Activated CD4-positive, alpha-beta memory T cell treated with anti-CD3 and anti-CD28 coated beads for 36 hours (primary cell): Measurements from ENCODE around the gene PFN2. TPM values are rescaled to one million over a fixed set of nuclear protein-coding genes. Genes with fewer than 3 reads are reported as not detected.

Experiments
- CTCF ChIA-PET: fragments of 350-600 bp; sonication (Branson Sonifier 250); formaldehyde crosslinking; loops from one replicate; lab custom pipeline; 2021; ENCODE audit warnings: antibody characterized with exemption, inconsistent platforms; lab: Charles Lee
- POLR2A ChIA-PET: fragments of 350-600 bp; sonication (Branson Sonifier 250); formaldehyde crosslinking; loops from one replicate; lab custom pipeline; 2021; ENCODE audit warnings: antibody characterized with exemption; lab: Charles Lee
- DNase-seq: peaks from one replicate; pipeline ENCODE4 v3.0.0-alpha.2; 2020
- H3K27ac Mint-ChIP-seq: one replicate; pipeline ENCODE4 v1.8.0; 2021; ENCODE audit warnings: mixed read lengths
- H3K27me3 Mint-ChIP-seq: one replicate; pipeline ENCODE4 v1.8.0; 2021; ENCODE audit warnings: mixed read lengths
- H3K36me3 Mint-ChIP-seq: one replicate; pipeline ENCODE4 v1.8.0; 2021; ENCODE audit warnings: mixed read lengths
- H3K4me1 Mint-ChIP-seq: one replicate; pipeline ENCODE4 v1.8.0; 2021; ENCODE audit warnings: low read depth, mixed read lengths
- H3K4me3 Mint-ChIP-seq: one replicate; pipeline ENCODE4 v1.8.0; 2021; ENCODE audit warnings: mild to moderate bottlenecking, mixed read lengths
- H3K9me3 Mint-ChIP-seq: one replicate; pipeline ENCODE4 v1.8.0; 2021; ENCODE audit warnings: mixed read lengths
- intact Hi-C: fragments of 100-400 bp; cut with micrococcal nuclease; formaldehyde crosslinking; loops from one replicate; pipeline ENCODE4 v1.15.1; 2023
- total RNA-seq, 2 experiments: library from RNA; stranded (reverse); gene quantifications; one replicate each; pipeline ENCODE4 v1.2.3, GENCODE V29; 2021

PFN2 gene
- 1 to 10 TPM; 2.9 to 3.4 TPM for total RNA-seq

DNA sequence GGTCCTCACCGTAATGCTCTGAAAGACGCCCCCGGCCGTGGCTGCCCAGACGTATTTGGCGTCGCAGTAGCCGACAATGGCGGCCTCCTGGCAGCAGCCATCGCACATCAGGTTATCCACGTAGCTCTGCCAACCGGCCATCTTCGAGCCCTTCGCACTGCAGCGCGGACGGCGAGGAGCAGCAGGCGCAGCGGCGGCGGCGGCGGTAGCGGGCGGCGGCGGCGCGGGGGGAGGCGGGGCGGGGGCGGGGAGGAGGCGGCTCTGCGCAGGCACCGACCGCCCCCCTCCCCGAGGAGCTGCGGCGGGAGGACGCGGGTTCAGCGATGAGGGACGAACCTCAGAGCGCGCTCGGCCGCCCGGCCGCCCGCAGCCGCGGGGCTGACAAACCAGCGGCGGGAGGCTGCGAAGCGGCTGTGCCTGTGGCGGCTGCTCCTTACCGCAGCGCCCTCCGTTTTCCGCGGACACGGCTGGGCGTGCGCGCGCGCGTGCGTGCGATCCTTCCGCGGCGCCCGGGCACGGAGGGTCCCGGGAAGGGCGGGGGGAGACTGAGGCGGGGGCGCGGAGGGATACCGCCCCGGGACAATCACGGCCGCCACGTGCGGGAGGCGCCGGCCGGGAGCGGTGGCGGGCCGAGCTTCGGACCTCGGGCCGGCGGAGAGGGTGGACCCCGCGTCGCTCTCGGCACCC lies at the start of gene PFN2:
PFN2 (minus strand) TSS at position 180 of the 687 bp plus-strand sequence; CDS start at position 141, 39 bp downstream.
- DNase-seq = peak; percentile 48
- ChIA-PET POLR2A (no interaction called here), CTCF (interaction anchor here (3.2 to 8.5 kb wide), 2 partner anchors 34 to 212 kb away, joined by 15 to 108 read pairs; no protein-coding TSS in a partner anchor)
- Mint-ChIP-seq H3K27ac (no peak within 1 kb of the TSS), H3K9me3 (no peaks in the 10 kb centered on the region), H3K4me1 (peaks cover 11% of the 10 kb centered on the region), H3K4me3 (peak within 1 kb of the TSS; percentile 84), H3K27me3 (peaks cover 24% of the 10 kb centered on the region), H3K36me3 (no peaks in the 10 kb centered on the region)
- intact Hi-C loops = loop anchor here (1.0 to 10.0 kb wide), 3 partner anchors 158 to 575 kb away; partner anchors contain the start of genes EIF2A, RNF13, SERP1 and TSC22D2

DNA sequence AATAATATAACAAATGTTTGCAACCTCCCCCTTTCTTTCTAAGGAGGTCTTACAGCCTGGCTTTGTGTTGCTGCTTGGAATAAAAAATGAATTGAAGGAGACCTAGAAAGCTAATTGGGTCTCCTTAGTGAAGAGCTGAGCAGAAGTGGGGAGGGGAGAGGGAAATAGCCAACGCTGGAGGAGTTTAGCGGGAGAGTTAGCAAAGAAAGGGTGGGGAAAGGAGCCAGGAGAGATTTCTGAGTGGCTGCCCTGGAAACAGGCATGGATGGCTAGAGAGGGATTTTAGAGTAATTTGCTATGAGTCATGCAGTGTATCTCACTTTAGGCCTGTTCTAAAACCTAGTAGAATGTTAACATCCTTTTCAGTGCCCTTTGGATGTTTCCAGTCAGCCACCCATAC lies 45.2 kb upstream of the PFN2 start:
- no peaks in the 10 kb centered on the region for H3K36me3 Mint-ChIP-seq
- H3K27me3 Mint-ChIP-seq = peaks cover 4% of the 10 kb centered on the region
- no peak overlapping the region for H3K27ac Mint-ChIP-seq
- DNase-seq = no peak
- H3K4me3 Mint-ChIP-seq = no peak overlapping the region
- CTCF ChIA-PET = no interaction called here
- POLR2A ChIA-PET = no interaction called here
- no peaks in the 10 kb centered on the region for H3K4me1 Mint-ChIP-seq
- H3K9me3 Mint-ChIP-seq = no peaks in the 10 kb centered on the region
- intact Hi-C loops = no loop called here

DNA sequence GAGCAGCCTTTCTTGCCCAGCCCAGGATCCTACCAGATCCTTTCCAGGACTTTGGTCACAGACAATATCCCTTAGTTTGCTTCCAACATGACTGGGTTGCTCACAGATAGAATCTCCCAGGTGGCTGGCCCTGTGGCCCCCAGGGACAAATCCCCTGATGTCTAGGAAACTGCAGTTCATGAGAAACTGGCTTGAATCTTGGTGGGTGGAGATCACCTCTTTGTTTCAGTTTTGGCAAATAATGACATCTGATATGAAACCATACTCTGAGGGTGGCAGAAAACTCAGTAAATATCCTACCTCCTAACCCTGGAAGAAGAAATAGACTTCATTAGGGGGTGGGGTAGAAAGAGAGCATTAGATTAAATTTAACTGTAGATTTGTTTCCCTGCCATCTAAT lies 44.1 kb upstream of the PFN2 start:
- H3K4me3 Mint-ChIP-seq = no peak overlapping the region
- POLR2A ChIA-PET = no interaction called here
- no peaks in the 10 kb centered on the region for H3K36me3 Mint-ChIP-seq
- no peaks in the 10 kb centered on the region for H3K9me3 Mint-ChIP-seq
- H3K27ac Mint-ChIP-seq = no peak overlapping the region
- CTCF ChIA-PET = no interaction called here
- H3K27me3 Mint-ChIP-seq = peaks cover 1% of the 10 kb centered on the region
- DNase-seq = no peak
- H3K4me1 Mint-ChIP-seq = no peaks in the 10 kb centered on the region
- intact Hi-C loops = no loop called here

DNA sequence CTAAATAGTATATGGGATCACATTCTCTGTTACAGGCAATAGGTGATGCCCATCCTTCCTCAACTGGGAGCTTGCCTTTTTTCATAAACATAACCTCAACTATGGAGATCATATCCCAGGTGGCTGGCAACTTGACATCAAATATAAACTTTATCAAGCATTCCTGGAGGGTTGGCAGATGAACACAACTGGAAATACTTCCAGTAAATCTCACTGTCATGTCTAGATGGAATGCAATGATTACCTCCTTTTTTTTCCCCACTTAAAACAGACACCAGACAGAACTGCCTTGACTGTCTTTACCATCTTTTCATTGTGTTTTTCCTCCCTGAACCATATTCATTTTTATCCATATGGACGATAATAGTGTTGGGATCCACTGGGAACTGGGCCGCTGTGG lies 43.1 kb upstream of the PFN2 start:
- H3K9me3 Mint-ChIP-seq = no peaks in the 10 kb centered on the region

GRCh38 chr3:150006794-150007193 lies 36.1 kb upstream of the PFN2 start:
- CTCF ChIA-PET = no interaction called here

More for the DNA sequence above, 43.1 kb upstream of the PFN2 start:
- no peak overlapping the region for H3K27ac Mint-ChIP-seq
- intact Hi-C loops = no loop called here
- no peaks in the 10 kb centered on the region for H3K36me3 Mint-ChIP-seq
- ChIA-PET POLR2A (no interaction called here), CTCF (interaction anchor here (0.6 kb wide), 1 partner anchor 1803 kb away, joined by 3 read pairs; no protein-coding TSS in a partner anchor)
- H3K27me3 Mint-ChIP-seq = peaks cover 1% of the 10 kb centered on the region
- DNase-seq = no peak
- H3K4me1 Mint-ChIP-seq = no peaks in the 10 kb centered on the region
- no peak overlapping the region for H3K4me3 Mint-ChIP-seq

GRCh38 chr3:150005243-150006112 lies 34.8 kb upstream of the PFN2 start:
- H3K27me3 Mint-ChIP-seq = peaks cover 6% of the 10 kb centered on the region
- intact Hi-C loops = no loop called here
- no peak overlapping the region for H3K4me3 Mint-ChIP-seq
- H3K36me3 Mint-ChIP-seq = no peaks in the 10 kb centered on the region
- DNase-seq = no peak
- H3K9me3 Mint-ChIP-seq = no peaks in the 10 kb centered on the region
- POLR2A ChIA-PET = no interaction called here
- CTCF ChIA-PET = no interaction called here
- no peak overlapping the region for H3K27ac Mint-ChIP-seq
- H3K4me1 Mint-ChIP-seq = no peaks in the 10 kb centered on the region

More at GRCh38 chr3:150006794-150007193, 36.1 kb upstream of the PFN2 start:
- Mint-ChIP-seq H3K27me3 (peaks cover 6% of the 10 kb centered on the region), H3K4me1 (no peaks in the 10 kb centered on the region), H3K36me3 (no peaks in the 10 kb centered on the region), H3K9me3 (no peaks in the 10 kb centered on the region), H3K27ac (no peak overlapping the region), H3K4me3 (no peak overlapping the region)
- no peak for DNase-seq
- intact Hi-C loops = no loop called here
- POLR2A ChIA-PET = no interaction called here

- POLR2A ChIA-PET = no interaction called here
Measured at GRCh38 chr3:150000641-150001040, 29.9 kb upstream of the PFN2 start.

DNA sequence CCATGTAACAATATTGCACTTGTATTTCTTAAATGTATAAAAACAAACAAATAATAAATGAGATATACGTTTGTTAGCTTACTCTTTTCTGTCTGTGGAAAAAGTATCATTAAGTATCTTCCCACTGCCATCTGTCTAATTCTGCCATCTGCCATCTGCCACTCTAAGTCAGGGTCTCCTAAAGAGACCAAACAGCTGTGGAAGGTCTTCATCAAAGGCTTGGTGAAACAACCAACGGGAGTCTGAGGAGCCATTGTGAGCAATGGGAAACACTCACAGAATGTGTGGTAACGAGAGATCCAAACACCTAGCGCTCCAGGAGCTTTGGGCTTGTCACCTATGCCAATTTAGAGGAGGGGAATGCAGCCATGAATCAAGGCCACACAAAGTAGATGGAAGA lies 28.7 kb upstream of the PFN2 start:
- H3K4me1 Mint-ChIP-seq = no peaks in the 10 kb centered on the region
- H3K4me3 Mint-ChIP-seq = no peak overlapping the region
- H3K27ac Mint-ChIP-seq = no peak overlapping the region
- ChIA-PET CTCF (interaction anchor here (1.5 kb wide), 1 partner anchor 185 kb away, joined by 3 read pairs; no protein-coding TSS in a partner anchor), POLR2A (no interaction called here)
- intact Hi-C loops = no loop called here
- peaks cover 20% of the 10 kb centered on the region for H3K27me3 Mint-ChIP-seq
- peaks cover 5% of the 10 kb centered on the region for H3K36me3 Mint-ChIP-seq
- peaks cover 17% of the 10 kb centered on the region for H3K9me3 Mint-ChIP-seq
- no peak for DNase-seq

More at GRCh38 chr3:150000641-150001040, 29.9 kb upstream of the PFN2 start:
- Mint-ChIP-seq H3K27me3 (peaks cover 14% of the 10 kb centered on the region), H3K27ac (no peak overlapping the region), H3K36me3 (no peaks in the 10 kb centered on the region), H3K4me1 (no peaks in the 10 kb centered on the region), H3K9me3 (peaks cover 5% of the 10 kb centered on the region), H3K4me3 (no peak overlapping the region)
- CTCF ChIA-PET = no interaction called here
- no peak for DNase-seq
- intact Hi-C loops = no loop called here

DNA sequence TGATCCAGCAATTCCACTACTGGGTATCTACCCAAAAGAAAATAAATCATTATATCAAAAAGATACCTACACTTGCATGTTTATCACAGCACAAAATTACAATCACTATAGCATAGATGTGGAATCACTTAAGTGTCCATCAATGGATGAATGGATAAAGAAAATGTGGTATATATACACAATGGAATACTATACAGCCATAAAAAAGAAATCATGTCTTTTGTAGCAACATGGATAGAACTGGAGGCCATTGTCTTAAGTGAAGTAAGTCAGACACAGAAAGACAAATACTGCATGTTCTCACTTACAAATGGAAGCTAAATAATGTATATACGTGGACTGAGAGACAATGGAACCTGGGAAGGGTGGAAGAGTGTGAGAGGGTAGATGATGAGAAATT lies 28.3 kb upstream of the PFN2 start:
- peaks cover 18% of the 10 kb centered on the region for H3K9me3 Mint-ChIP-seq
- H3K27me3 Mint-ChIP-seq = peaks cover 19% of the 10 kb centered on the region
- H3K4me1 Mint-ChIP-seq = no peaks in the 10 kb centered on the region
- intact Hi-C loops = no loop called here
- POLR2A ChIA-PET = no interaction called here
- CTCF ChIA-PET = interaction anchor here (1.5 kb wide), 1 partner anchor 185 kb away, joined by 3 read pairs; no protein-coding TSS in a partner anchor
- peaks cover 5% of the 10 kb centered on the region for H3K36me3 Mint-ChIP-seq
- no peak overlapping the region for H3K4me3 Mint-ChIP-seq
- no peak for DNase-seq
- no peak overlapping the region for H3K27ac Mint-ChIP-seq

- no peak overlapping the region for H3K27ac Mint-ChIP-seq
- H3K27me3 Mint-ChIP-seq = peaks cover 23% of the 10 kb centered on the region
- H3K36me3 Mint-ChIP-seq = peaks cover 8% of the 10 kb centered on the region
- intact Hi-C loops = no loop called here
- DNase-seq = no peak
- ChIA-PET CTCF (no interaction called here), POLR2A (no interaction called here)
- H3K4me1 Mint-ChIP-seq = no peaks in the 10 kb centered on the region
- H3K4me3 Mint-ChIP-seq = no peak overlapping the region
- H3K9me3 Mint-ChIP-seq = peaks cover 21% of the 10 kb centered on the region
Measured at GRCh38 chr3:149992416-149993058, 21.8 kb upstream of the PFN2 start.

DNA sequence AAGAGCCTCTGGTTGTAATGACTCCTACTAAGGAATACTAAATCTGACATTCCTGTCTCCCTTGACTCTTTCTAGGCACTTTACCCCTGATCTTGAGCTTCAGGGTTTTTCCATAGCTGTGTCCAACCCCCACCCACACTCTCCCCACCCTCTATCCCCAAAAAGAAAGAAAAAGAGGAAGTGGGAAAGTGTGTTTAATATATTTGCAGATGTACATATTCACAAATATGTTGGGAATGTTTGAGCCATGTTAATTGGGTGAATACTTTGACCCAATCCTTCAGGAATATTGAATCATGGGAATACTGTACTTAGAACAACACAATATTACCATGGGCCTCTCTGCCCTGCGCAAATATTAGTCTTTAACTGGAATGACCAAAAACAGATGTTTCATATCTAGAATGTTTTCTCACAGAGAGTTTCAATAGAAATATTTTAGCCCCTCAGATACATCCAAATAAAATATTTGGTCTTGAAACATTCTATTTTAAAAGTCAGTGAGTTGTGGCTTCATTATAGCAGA lies 19.8 kb upstream of the PFN2 start:
- H3K27me3 Mint-ChIP-seq = peaks cover 15% of the 10 kb centered on the region
- no peak for DNase-seq
- peaks cover 8% of the 10 kb centered on the region for H3K36me3 Mint-ChIP-seq
- no peaks in the 10 kb centered on the region for H3K4me1 Mint-ChIP-seq
- H3K27ac Mint-ChIP-seq = no peak overlapping the region
- intact Hi-C loops = no loop called here
- H3K4me3 Mint-ChIP-seq = no peak overlapping the region
- peaks cover 17% of the 10 kb centered on the region for H3K9me3 Mint-ChIP-seq
- POLR2A ChIA-PET = no interaction called here
- CTCF ChIA-PET = interaction anchor here (1.7 kb wide), 1 partner anchor 229 kb away, joined by 4 read pairs; no protein-coding TSS in a partner anchor
